A673 (cell line): ENCODE results near the gene PHYH. TPM values are rescaled to one million over a fixed set of nuclear protein-coding genes. Genes with fewer than 3 reads are reported as not detected.

ENCODE experiments used
- BruUV-seq: library from RNA; stranded (reverse); fragments of 400-500 nt; replicated peaks from 2 replicates; lab custom pipeline; 2021; lab: Mats Ljungman, UMichigan
- CTCF ChIA-PET: fragments of 300-600 bp; sonication (Branson Sonifier 250); formaldehyde crosslinking; loops from one replicate; lab custom pipeline; 2022; ENCODE audit warnings: antibody characterized with exemption; lab: Charles Lee
- POLR2A ChIA-PET: fragments of 300-600 bp; sonication (Branson Sonifier 250); formaldehyde crosslinking; loops from one replicate; lab custom pipeline; 2022; ENCODE audit warnings: antibody characterized with exemption; ENCODE audit not compliant: low non-redundant PET; lab: Charles Lee
- DNase-seq: peaks from one replicate; pipeline ENCODE4 v3.0.0-alpha.2; 2015; ENCODE audit warnings: low spot score
- H3K27ac ChIP-seq: fragments of 200-600 bp; sonication (generic); 2 replicates; pipeline ENCODE4 v1.5.1; 2016; ENCODE audit warnings: mixed run types, low read depth, mild to moderate bottlenecking, mixed read lengths, antibody characterized with exemption, low read length; ENCODE audit not compliant: poor library complexity, severe bottlenecking
- H3K27me3 ChIP-seq: fragments of 200-600 bp; sonication (generic); replicated peaks from 2 replicates; pipeline ENCODE4 v1.6.1; 2017; ENCODE audit warnings: mixed run types, low read depth, mild to moderate bottlenecking, mixed read lengths, antibody characterized with exemption, low read length; ENCODE audit not compliant: insufficient read depth, poor library complexity
- H3K36me3 ChIP-seq: fragments of 200-600 bp; sonication (generic); 2 replicates; pipeline ENCODE4 v1.6.1; 2016; ENCODE audit warnings: mixed run types, mild to moderate bottlenecking, mixed read lengths, antibody characterized with exemption, low read length; ENCODE audit not compliant: insufficient read depth, poor library complexity, severe bottlenecking
- H3K4me1 ChIP-seq: fragments of 200-600 bp; sonication (generic); 2 replicates; pipeline ENCODE4 v1.6.1; 2017; ENCODE audit warnings: mixed run types, mild to moderate bottlenecking, mixed read lengths, antibody characterized with exemption, low read length; ENCODE audit not compliant: insufficient read depth, poor library complexity, severe bottlenecking
- H3K4me3 ChIP-seq: fragments of 200-600 bp; sonication (generic); 2 replicates; pipeline ENCODE4 v1.5.1; 2016; ENCODE audit warnings: low read depth, mixed run types, mild to moderate bottlenecking, mixed read lengths, low read length; ENCODE audit not compliant: poor library complexity, severe bottlenecking
- H3K9me3 ChIP-seq: fragments of 200-600 bp; sonication (generic); 2 replicates; pipeline ENCODE4 v1.6.1; 2016; ENCODE audit warnings: mixed run types, low read depth, mild to moderate bottlenecking, mixed read lengths, antibody characterized with exemption, low read length; ENCODE audit not compliant: poor library complexity, severe bottlenecking
- CTCF ChIP-seq: fragments of 300-800, 200-600 bp; sonication (generic); conservative IDR thresholded peaks from 2 replicates; pipeline ENCODE4 v1.5.1; 2017; ENCODE audit warnings: low read depth, mild to moderate bottlenecking, antibody characterized with exemption, low read length, moderate library complexity, mixed read lengths
- EZH2 ChIP-seq: fragments of 200-600 bp; sonication (generic); IDR thresholded peaks from 2 replicates; pipeline ENCODE4 v1.6.1; 2017; ENCODE audit warnings: borderline replicate concordance, low read depth, mild to moderate bottlenecking, mixed read lengths, antibody characterized with exemption, low read length; ENCODE audit not compliant: poor library complexity, severe bottlenecking
- intact Hi-C: fragments of 100-400 bp; cut with micrococcal nuclease; formaldehyde crosslinking; loops from one replicate; pipeline ENCODE4 v1.10.0; 2022; ENCODE audit not compliant: unreplicated experiment
- total RNA-seq: library from RNA; stranded (reverse); gene quantifications from 2 replicates; pipeline ENCODE4 v1.2.3, GENCODE V29; 2021

PHYH gene
- total RNA-seq, 1 experiment from 2014 or later, result 5.1 TPM

GRCh38 chr10:13337128-13337826 is 37.4 kb upstream of the PHYH start:
- CTCF ChIA-PET, result no interaction called here
- BruUV-seq, result no TSS peak
- H3K4me1 ChIP-seq, result peaks cover 17% of the 10 kb centered on the region
- no peak overlapping the region for H3K4me3 ChIP-seq
- H3K36me3 ChIP-seq, result peaks cover 56% of the 10 kb centered on the region
- intact Hi-C loops, result no loop called here
- peak overlapping the region; percentile 57 for H3K27ac ChIP-seq
- no peaks in the 10 kb centered on the region for H3K9me3 ChIP-seq
- POLR2A ChIA-PET, result no interaction called here
- DNase-seq, result no peak
- no peaks in the 10 kb centered on the region for H3K27me3 ChIP-seq
- TF ChIP-seq EZH2 (no peak), CTCF (no peak)

- Histone ChIP-seq H3K27me3 (no peaks in the 10 kb centered on the region), H3K4me3 (no peak overlapping the region), H3K27ac (no peak overlapping the region), H3K4me1 (peaks cover 17% of the 10 kb centered on the region), H3K36me3 (peaks cover 70% of the 10 kb centered on the region), H3K9me3 (no peaks in the 10 kb centered on the region)
- ChIA-PET POLR2A (interaction anchor here (0.6 kb wide), 1 partner anchor 43 kb away, joined by 13 read pairs; no protein-coding TSS in a partner anchor), CTCF (no interaction called here)
- BruUV-seq, result no TSS peak
- no peak for TF ChIP-seq EZH2
- no peak for TF ChIP-seq CTCF
- no peak for DNase-seq
- intact Hi-C loops, result no loop called here
Observed at GRCh38 chr10:13335881-13336280, 36.0 kb upstream of the PHYH start.

- H3K4me3 ChIP-seq, result no peak overlapping the region
- H3K27ac ChIP-seq, result no peak overlapping the region
- BruUV-seq, result no TSS peak
- intact Hi-C loops, result no loop called here
- DNase-seq, result no peak
- H3K4me1 ChIP-seq, result peaks cover 15% of the 10 kb centered on the region
- H3K27me3 ChIP-seq, result no peaks in the 10 kb centered on the region
- TF ChIP-seq EZH2 (no peak), CTCF (no peak)
- H3K9me3 ChIP-seq, result no peaks in the 10 kb centered on the region
- POLR2A ChIA-PET, result no interaction called here
- H3K36me3 ChIP-seq, result peaks cover 73% of the 10 kb centered on the region
- CTCF ChIA-PET, result no interaction called here
Observed at GRCh38 chr10:13334556-13334955, 34.7 kb upstream of the PHYH start.
